HG03025 (cell line): ENCODE data around the gene GH1.
"Not testable (repeated sequence)": the region's sequence is repeated elsewhere in the genome, so short reads cannot be mapped to it uniquely, and the experiment has no call there.

Experiments used
- ATAC-seq: cut with Tn5 transposase; IDR thresholded peaks from one replicate; pipeline ENCODE4 v1.9.1; 2021; ENCODE audit warnings: mild to moderate bottlenecking, moderate library complexity; ENCODE audit not compliant: unreplicated experiment, low FRiP score

The GH1 gene

GRCh38 chr17:63918789-63919305, at the start of gene GH1:
GH1 (minus strand) TSS chr17:63918839; CDS start chr17:63918776, 63 bp downstream.
- ATAC-seq = not testable (repeated sequence)

- ATAC-seq = no peak
Observed at GRCh38 chr17:63967953-63968352, 49.3 kb upstream of the GH1 start.

GRCh38 chr17:63966646-63967264, 48.1 kb upstream of the GH1 start:
- no peak for ATAC-seq

- ATAC-seq = no peak
Observed at GRCh38 chr17:63963123-63963522, 44.5 kb upstream of the GH1 start.

GRCh38 chr17:63962298-63962744, 43.7 kb upstream of the GH1 start:
- no peak for ATAC-seq

- ATAC-seq = no peak
Observed at GRCh38 chr17:63961355-63962212, 42.9 kb upstream of the GH1 start.

- no peak for ATAC-seq
Observed at GRCh38 chr17:63960430-63960829, 41.8 kb upstream of the GH1 start.

GRCh38 chr17:63960006-63960405, 41.4 kb upstream of the GH1 start:
- no peak for ATAC-seq

- no peak for ATAC-seq
Observed at GRCh38 chr17:63956296-63956920, 37.8 kb upstream of the GH1 start.

GRCh38 chr17:63955791-63956190, 37.2 kb upstream of the GH1 start:
- no peak for ATAC-seq

- no peak for ATAC-seq
Observed at GRCh38 chr17:63955232-63955631, 36.6 kb upstream of the GH1 start.

- no peak for ATAC-seq
Observed at GRCh38 chr17:63954402-63955063, 35.9 kb upstream of the GH1 start.

- ATAC-seq = no peak
Observed at GRCh38 chr17:63950940-63951907, 32.6 kb upstream of the GH1 start.

- no peak for ATAC-seq
Observed at GRCh38 chr17:63949576-63950250, 31.1 kb upstream of the GH1 start.

- no peak for ATAC-seq
Observed at GRCh38 chr17:63948521-63948920, 29.9 kb upstream of the GH1 start.

- no peak for ATAC-seq
Observed at GRCh38 chr17:63947711-63948330, 29.2 kb upstream of the GH1 start.

GRCh38 chr17:63946440-63947363, 28.1 kb upstream of the GH1 start:
- ATAC-seq = no peak
